ENCODE results near the gene RALGDS. TPM values are rescaled to one million over a fixed set of nuclear protein-coding genes. Genes with fewer than 3 reads are reported as not detected.
"Not testable (repeated sequence)": the region's sequence is repeated elsewhere in the genome, so short reads cannot be mapped to it uniquely, and the experiment has no call there.

Gene RALGDS
- total RNA-seq, 1 experiment from 2014 or later, result 22.9 TPM

- H3K36me3 Mint-ChIP-seq; POLR2A ChIA-PET; DNase-seq (ENCODE audit: low spot score); H3K4me3 Mint-ChIP-seq; ATAC-seq; H3K27me3 Mint-ChIP-seq (ENCODE audit: low read depth); H3K9me3 Mint-ChIP-seq: not testable (repeated sequence)
- peaks cover 35% of the 10 kb centered on the region for H3K4me1 Mint-ChIP-seq
- peak within 1 kb of the TSS; percentile 74; the same call in 1 of the 2 replicates for H3K27ac Mint-ChIP-seq
- CTCF ChIA-PET, result interaction anchor here (1.3 to 3.0 kb wide), 2 partner anchors 82 to 124 kb away, joined by 3 to 13 read pairs; no protein-coding TSS in a partner anchor
Observed at GRCh38 chr9:133061764-133062145, 59.3 kb downstream of the RALGDS start, which contains the start of gene CEL. Gene CEL, plus strand, starts transcription at chr9:133061981. Its CDS starts 22 bp downstream, at chr9:133062003.

- H3K4me3 Mint-ChIP-seq; DNase-seq (ENCODE audit: low spot score); POLR2A ChIA-PET; H3K36me3 Mint-ChIP-seq; H3K27me3 Mint-ChIP-seq (ENCODE audit: low read depth); H3K9me3 Mint-ChIP-seq: not testable (repeated sequence)
- Mint-ChIP-seq H3K4me1 (peaks cover 35% of the 10 kb centered on the region), H3K27ac (peak overlapping the region; percentile 74; the same call in 1 of the 2 replicates)
- peak; percentile 47 for ATAC-seq
- CTCF ChIA-PET, result interaction anchor here (1.3 to 3.0 kb wide), 5 partner anchors 9 to 125 kb away, joined by 3 to 13 read pairs (median 4); partner anchors contain the start of gene GTF3C5
Observed at GRCh38 chr9:133061019-133061763, 59.8 kb downstream of the RALGDS start.

- Mint-ChIP-seq H3K9me3 (no peaks in the 10 kb centered on the region), H3K27ac (peak overlapping the region; percentile 94), H3K27me3 (ENCODE audit: low read depth) (no peaks in the 10 kb centered on the region), H3K4me1 (peaks cover 35% of the 10 kb centered on the region), H3K36me3 (peaks cover 13% of the 10 kb centered on the region), H3K4me3 (no peak overlapping the region; the same call in 1 of the 2 replicates)
- ChIA-PET CTCF (interaction anchor here (0.7 to 3.0 kb wide), 8 partner anchors 9 to 126 kb away, joined by 3 to 13 read pairs (median 4); partner anchors contain the start of gene GTF3C5), POLR2A (interaction anchor here (0.7 kb wide), 1 partner anchor 39 kb away, joined by 3 read pairs; no protein-coding TSS in a partner anchor)
- DNase-seq (ENCODE audit: low spot score) (no peak), ATAC-seq (peak; percentile 79)
- TF ChIP-seq AR (CRISPR knock-in tag; IDR thresholded peaks at IDR 0.05) (no peak), ETV6 (CRISPR knock-in tag; IDR thresholded peaks at IDR 0.05) (no peak), FOXK1 (CRISPR knock-in tag; IDR thresholded peaks at IDR 0.05) (no peak), ELF4 (CRISPR knock-in tag; IDR thresholded peaks at IDR 0.05; ENCODE audit: low read depth) (no peak)
Observed at GRCh38 chr9:133060417-133060841, 60.6 kb downstream of the RALGDS start.

- TF ChIP-seq E2F1 (CRISPR knock-in tag; IDR thresholded peaks at IDR 0.05) (no peak), CREM (CRISPR knock-in tag; IDR thresholded peaks at IDR 0.05) (no peak), ZBTB43 (CRISPR knock-in tag; IDR thresholded peaks at IDR 0.05) (no peak), ZNF423 (CRISPR knock-in tag; IDR thresholded peaks at IDR 0.05) (0 out of 2 replicates have a peak, but pooled peaks have one; percentile 30)
- ATAC-seq (no peak), DNase-seq (ENCODE audit: low spot score) (no peak)
- ChIA-PET CTCF (interaction anchor here (0.6 to 3.0 kb wide), 6 partner anchors 10 to 126 kb away, joined by 3 to 13 read pairs (median 6); partner anchors contain the start of gene GTF3C5), POLR2A (no interaction called here)
- no peaks in the 10 kb centered on the region for H3K27me3 Mint-ChIP-seq (ENCODE audit: low read depth)
- peaks cover 35% of the 10 kb centered on the region for H3K4me1 Mint-ChIP-seq
- 0 out of 2 replicates have a peak overlapping the region, but pooled peaks have one; percentile 5 for H3K27ac Mint-ChIP-seq
- peaks cover 19% of the 10 kb centered on the region for H3K36me3 Mint-ChIP-seq
- H3K4me3 Mint-ChIP-seq, result no peak overlapping the region
- H3K9me3 Mint-ChIP-seq, result no peaks in the 10 kb centered on the region
Observed at GRCh38 chr9:133059623-133060022, 61.4 kb downstream of the RALGDS start.

Data from WTC11 (cell line).